ENCODE results near the gene UBE2J1. TPM values are rescaled to one million over a fixed set of nuclear protein-coding genes. Genes with fewer than 3 reads are reported as not detected.

The UBE2J1 gene
- total RNA-seq, 1 donor from 2014 or later, result 34.1 TPM

GRCh38 chr6:89385846-89386245 lies 33.3 kb upstream of the UBE2J1 start:
- H3K36me3 Mint-ChIP-seq (ENCODE audit: low read depth), result peaks cover 2% of the 10 kb centered on the region
- H3K27me3 Mint-ChIP-seq (ENCODE audit: low read depth), result no peaks in the 10 kb centered on the region
- TF ChIP-seq CTCF (conservative IDR thresholded peaks at IDR 0.05), result no peak
- no peaks in the 10 kb centered on the region for H3K4me1 Mint-ChIP-seq
- no peak overlapping the region for H3K27ac Mint-ChIP-seq (ENCODE audit: unreplicated experiment)
- H3K9me3 Mint-ChIP-seq, result peaks cover 1% of the 10 kb centered on the region
- no peak overlapping the region for H3K4me3 Mint-ChIP-seq
- DNase-seq (ENCODE audit: low read depth, low spot score), result no peak

GRCh38 chr6:89385156-89385667 lies 32.7 kb upstream of the UBE2J1 start:
- Mint-ChIP-seq H3K36me3 (ENCODE audit: low read depth) (peaks cover 2% of the 10 kb centered on the region), H3K4me3 (no peak overlapping the region), H3K4me1 (no peaks in the 10 kb centered on the region), H3K27ac (ENCODE audit: unreplicated experiment) (no peak overlapping the region), H3K27me3 (ENCODE audit: low read depth) (no peaks in the 10 kb centered on the region), H3K9me3 (no peaks in the 10 kb centered on the region)
- no peak for DNase-seq (ENCODE audit: low read depth, low spot score)
- no peak for TF ChIP-seq CTCF (conservative IDR thresholded peaks at IDR 0.05)

- H3K27me3 Mint-ChIP-seq (ENCODE audit: low read depth), result no peaks in the 10 kb centered on the region
- H3K4me3 Mint-ChIP-seq, result no peak overlapping the region
- no peaks in the 10 kb centered on the region for H3K4me1 Mint-ChIP-seq
- no peak for TF ChIP-seq CTCF (conservative IDR thresholded peaks at IDR 0.05)
- peaks cover 2% of the 10 kb centered on the region for H3K36me3 Mint-ChIP-seq (ENCODE audit: low read depth)
- DNase-seq (ENCODE audit: low read depth, low spot score), result no peak
- H3K27ac Mint-ChIP-seq (ENCODE audit: unreplicated experiment), result no peak overlapping the region
- H3K9me3 Mint-ChIP-seq, result no peaks in the 10 kb centered on the region
These were observed 28.5 kb upstream of the UBE2J1 start for GRCh38 chr6:89381031-89381430.

- Mint-ChIP-seq H3K27ac (ENCODE audit: unreplicated experiment) (no peak overlapping the region), H3K36me3 (ENCODE audit: low read depth) (peaks cover 2% of the 10 kb centered on the region), H3K27me3 (ENCODE audit: low read depth) (no peaks in the 10 kb centered on the region), H3K9me3 (no peaks in the 10 kb centered on the region), H3K4me1 (no peaks in the 10 kb centered on the region), H3K4me3 (no peak overlapping the region)
- no peak for TF ChIP-seq CTCF (conservative IDR thresholded peaks at IDR 0.05)
- DNase-seq (ENCODE audit: low read depth, low spot score), result no peak
These were observed 26.8 kb upstream of the UBE2J1 start for GRCh38 chr6:89379281-89379680.

GRCh38 chr6:89378628-89379027 lies 26.1 kb upstream of the UBE2J1 start:
- Mint-ChIP-seq H3K36me3 (ENCODE audit: low read depth) (peaks cover 2% of the 10 kb centered on the region), H3K4me1 (no peaks in the 10 kb centered on the region), H3K9me3 (no peaks in the 10 kb centered on the region), H3K4me3 (no peak overlapping the region), H3K27ac (ENCODE audit: unreplicated experiment) (no peak overlapping the region), H3K27me3 (ENCODE audit: low read depth) (no peaks in the 10 kb centered on the region)
- DNase-seq (ENCODE audit: low read depth, low spot score), result no peak
- TF ChIP-seq CTCF (conservative IDR thresholded peaks at IDR 0.05), result no peak
